ENCODE results near the gene NCK2. TPM values are rescaled to one million over a fixed set of nuclear protein-coding genes. Genes with fewer than 3 reads are reported as not detected.
A peak's percentile ranks its signal among the peaks of the same experiment; 100 is the strongest.

The NCK2 gene
- total and polyA plus RNA-seq, 2 donors from 2014 or later, result 22.8 to 52.9 TPM

- TF ChIP-seq, protein P1, sequence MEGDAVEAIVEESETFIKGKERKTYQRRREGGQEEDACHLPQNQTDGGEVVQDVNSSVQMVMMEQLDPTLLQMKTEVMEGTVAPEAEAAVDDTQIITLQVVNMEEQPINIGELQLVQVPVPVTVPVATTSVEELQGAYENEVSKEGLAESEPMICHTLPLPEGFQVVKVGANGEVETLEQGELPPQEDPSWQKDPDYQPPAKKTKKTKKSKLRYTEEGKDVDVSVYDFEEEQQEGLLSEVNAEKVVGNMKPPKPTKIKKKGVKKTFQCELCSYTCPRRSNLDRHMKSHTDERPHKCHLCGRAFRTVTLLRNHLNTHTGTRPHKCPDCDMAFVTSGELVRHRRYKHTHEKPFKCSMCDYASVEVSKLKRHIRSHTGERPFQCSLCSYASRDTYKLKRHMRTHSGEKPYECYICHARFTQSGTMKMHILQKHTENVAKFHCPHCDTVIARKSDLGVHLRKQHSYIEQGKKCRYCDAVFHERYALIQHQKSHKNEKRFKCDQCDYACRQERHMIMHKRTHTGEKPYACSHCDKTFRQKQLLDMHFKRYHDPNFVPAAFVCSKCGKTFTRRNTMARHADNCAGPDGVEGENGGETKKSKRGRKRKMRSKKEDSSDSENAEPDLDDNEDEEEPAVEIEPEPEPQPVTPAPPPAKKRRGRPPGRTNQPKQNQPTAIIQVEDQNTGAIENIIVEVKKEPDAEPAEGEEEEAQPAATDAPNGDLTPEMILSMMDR (IDR thresholded peaks at IDR 0.05; ENCODE audit: borderline replicate concordance, extremely low read depth, insufficient read depth), result no peak
- Histone ChIP-seq H3K27ac (ENCODE audit: low read depth in 2 of 2, low read length in 2 of 2) (peak overlapping the region in 1 of 2 donors; percentile 42), H3K36me3 (ENCODE audit: control insufficient read depth in 2 of 3, insufficient read depth in 3 of 3, low read length in 3 of 3) (no peaks in the 10 kb centered on the region), H3K9ac (ENCODE audit: low read length in 3 of 3) (no peak overlapping the region), H3K4me1 (ENCODE audit: control insufficient read depth in 2 of 3, insufficient read depth in 2 of 3, low read depth in 1 of 3, low read length in 3 of 3) (peaks cover 6 to 17% (median 7%) of the 10 kb centered on the region in 3 donors), H3K27me3 (ENCODE audit: control insufficient read depth, insufficient read depth, low read length) (no peaks in the 10 kb centered on the region), H3K4me3 (ENCODE audit: low read length in 3 of 3) (no peak overlapping the region), H3K9me3 (ENCODE audit: control insufficient read depth in 2 of 3, insufficient read depth in 1 of 3, low read length in 3 of 3) (no peaks in the 10 kb centered on the region)
- DNase-seq, result peak in 1 of 5 donors; percentile 38
- FAIRE-seq, result no peak
- intact Hi-C loops (cut with DNase I), result no loop called here
Observed at GRCh38 chr2:105771836-105772235, 27.1 kb downstream of the NCK2 start.

GRCh38 chr2:105772362-105772761 is 27.6 kb downstream of the NCK2 start:
- Histone ChIP-seq H3K4me3 (ENCODE audit: low read length in 3 of 3) (no peak overlapping the region), H3K27me3 (ENCODE audit: control insufficient read depth, insufficient read depth, low read length) (no peaks in the 10 kb centered on the region), H3K9ac (ENCODE audit: low read length in 3 of 3) (no peak overlapping the region), H3K27ac (ENCODE audit: low read depth in 2 of 2, low read length in 2 of 2) (no peak overlapping the region), H3K36me3 (ENCODE audit: control insufficient read depth in 2 of 3, insufficient read depth in 3 of 3, low read length in 3 of 3) (no peaks in the 10 kb centered on the region), H3K4me1 (ENCODE audit: control insufficient read depth in 2 of 3, insufficient read depth in 2 of 3, low read depth in 1 of 3, low read length in 3 of 3) (peaks cover 6 to 20% (median 7%) of the 10 kb centered on the region in 3 donors), H3K9me3 (ENCODE audit: control insufficient read depth in 2 of 3, insufficient read depth in 1 of 3, low read length in 3 of 3) (no peaks in the 10 kb centered on the region)
- no peak for FAIRE-seq
- intact Hi-C loops (cut with DNase I), result no loop called here
- TF ChIP-seq, protein P1 (IDR thresholded peaks at IDR 0.05; ENCODE audit: borderline replicate concordance, extremely low read depth, insufficient read depth), result no peak
- DNase-seq, result no peak

GRCh38 chr2:105773568-105773967 is 28.9 kb downstream of the NCK2 start:
- H3K27ac ChIP-seq (ENCODE audit: low read depth in 2 of 2, low read length in 2 of 2), result no peak overlapping the region
- H3K9ac ChIP-seq (ENCODE audit: low read length in 3 of 3), result no peak overlapping the region
- peaks cover 6 to 24% (median 7%) of the 10 kb centered on the region in 3 donors for H3K4me1 ChIP-seq (ENCODE audit: control insufficient read depth in 2 of 3, insufficient read depth in 2 of 3, low read depth in 1 of 3, low read length in 3 of 3)
- no peaks in the 10 kb centered on the region for H3K9me3 ChIP-seq (ENCODE audit: control insufficient read depth in 2 of 3, insufficient read depth in 1 of 3, low read length in 3 of 3)
- no peak overlapping the region for H3K4me3 ChIP-seq (ENCODE audit: low read length in 3 of 3)
- H3K36me3 ChIP-seq (ENCODE audit: control insufficient read depth in 2 of 3, insufficient read depth in 3 of 3, low read length in 3 of 3), result no peaks in the 10 kb centered on the region
- no peaks in the 10 kb centered on the region for H3K27me3 ChIP-seq (ENCODE audit: control insufficient read depth, insufficient read depth, low read length)
- no peak for FAIRE-seq
- TF ChIP-seq, protein P1 (IDR thresholded peaks at IDR 0.05; ENCODE audit: borderline replicate concordance, extremely low read depth, insufficient read depth), result no peak
- intact Hi-C loops (cut with DNase I), result no loop called here
- no peak for DNase-seq

DNA sequence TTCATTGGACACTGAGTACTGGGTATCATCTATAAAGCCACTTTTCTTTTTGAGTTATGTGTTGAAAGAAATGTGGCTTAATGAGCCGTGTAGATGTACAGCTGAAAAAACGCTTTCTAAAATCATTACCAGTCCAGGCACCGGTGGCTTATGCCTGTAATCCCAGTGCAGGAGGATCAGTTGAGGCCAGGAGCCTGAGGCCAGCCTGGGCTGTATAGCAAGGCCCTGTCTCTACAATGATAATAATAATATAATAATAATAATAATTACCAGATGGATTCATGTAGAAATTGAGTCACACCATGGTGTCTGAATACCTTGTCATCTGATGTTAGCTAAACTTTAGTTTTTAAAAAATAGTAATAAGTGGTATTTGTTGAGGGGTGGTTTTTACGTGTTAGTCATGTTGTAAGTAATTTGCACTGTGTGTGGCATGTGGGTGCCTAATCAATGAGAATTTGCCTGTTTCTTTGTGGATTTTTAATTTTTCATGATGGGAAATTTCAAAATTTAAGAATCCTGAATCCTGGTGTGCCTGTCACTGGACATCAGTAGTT is 30.1 kb downstream of the NCK2 start:
- DNase-seq, result no peak
- Histone ChIP-seq H3K4me3 (ENCODE audit: low read length in 3 of 3) (no peak overlapping the region), H3K27ac (ENCODE audit: low read depth in 2 of 2, low read length in 2 of 2) (no peak overlapping the region), H3K9ac (ENCODE audit: low read length in 3 of 3) (no peak overlapping the region), H3K4me1 (ENCODE audit: control insufficient read depth in 2 of 3, insufficient read depth in 2 of 3, low read depth in 1 of 3, low read length in 3 of 3) (peaks cover 6 to 20% (median 7%) of the 10 kb centered on the region in 3 donors), H3K36me3 (ENCODE audit: control insufficient read depth in 2 of 3, insufficient read depth in 3 of 3, low read length in 3 of 3) (no peaks in the 10 kb centered on the region), H3K9me3 (ENCODE audit: control insufficient read depth in 2 of 3, insufficient read depth in 1 of 3, low read length in 3 of 3) (no peaks in the 10 kb centered on the region), H3K27me3 (ENCODE audit: control insufficient read depth, insufficient read depth, low read length) (no peaks in the 10 kb centered on the region)
- FAIRE-seq, result no peak
- TF ChIP-seq, protein P1 (IDR thresholded peaks at IDR 0.05; ENCODE audit: borderline replicate concordance, extremely low read depth, insufficient read depth), result no peak
- intact Hi-C loops (cut with DNase I), result no loop called here

All from kidney (tissue), 14 donors.